ENCODE measurements around the gene LNP1.
"Not testable (repeated sequence)": the region's sequence is repeated elsewhere in the genome, so short reads cannot be mapped to it uniquely, and the experiment has no call there.

Gene LNP1

GRCh38 chr3:100425316-100425715 is 24.0 kb downstream of the LNP1 start:
- intact Hi-C loops (cut with DNase I) = no loop called here
- DNase-seq = no peak

- no peak for DNase-seq
- intact Hi-C loops (cut with DNase I) = no loop called here
Measured at GRCh38 chr3:100426067-100426682, 24.8 kb downstream of the LNP1 start.

DNA sequence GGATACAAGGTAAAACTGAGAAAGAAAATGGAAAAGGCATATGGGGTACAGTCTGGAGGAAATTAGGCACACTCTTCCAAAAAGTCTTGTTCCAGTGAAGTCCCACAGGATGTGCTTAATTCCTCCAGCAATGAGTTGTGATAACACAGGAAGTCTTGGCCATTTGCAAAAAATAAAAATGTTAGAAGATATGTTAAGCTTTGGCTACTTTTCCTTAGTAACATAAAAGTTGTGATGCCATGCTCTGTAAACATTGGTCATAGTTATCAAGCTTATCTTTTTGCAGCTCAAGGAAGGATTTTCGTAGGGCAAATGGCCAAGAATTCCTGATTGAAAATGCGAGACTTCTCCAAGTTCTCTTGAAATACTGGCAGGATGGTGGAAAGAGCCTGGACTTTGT is 26.4 kb downstream of the LNP1 start:
- intact Hi-C loops (cut with DNase I) = no loop called here
- DNase-seq = no peak

DNA sequence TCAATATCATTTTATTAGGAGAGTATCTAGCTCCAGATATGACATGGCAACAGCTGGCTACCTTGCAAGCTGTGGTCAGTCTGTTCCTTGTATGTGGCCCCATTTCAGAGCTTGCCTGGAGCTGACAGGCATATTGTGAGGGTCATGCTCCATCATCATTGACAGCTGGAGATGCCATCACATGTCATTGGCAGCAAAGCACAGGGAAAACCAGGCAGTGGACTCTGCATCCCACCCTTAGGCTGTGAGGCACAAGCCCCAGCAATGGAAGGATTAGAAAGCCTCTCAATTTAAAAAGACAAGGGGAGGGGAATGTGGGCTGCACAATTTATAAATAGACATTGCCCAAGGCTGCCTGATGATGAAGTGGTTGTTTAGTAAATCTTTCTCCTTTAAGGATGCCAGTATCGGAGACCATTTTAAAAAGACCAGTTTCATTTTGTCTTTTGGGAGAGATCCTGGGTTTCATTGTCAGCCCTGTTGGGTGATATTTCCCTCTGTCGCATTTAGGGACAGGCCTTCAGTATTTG is 27.9 kb downstream of the LNP1 start:
- intact Hi-C loops (cut with DNase I) = no loop called here
- no peak for DNase-seq

DNA sequence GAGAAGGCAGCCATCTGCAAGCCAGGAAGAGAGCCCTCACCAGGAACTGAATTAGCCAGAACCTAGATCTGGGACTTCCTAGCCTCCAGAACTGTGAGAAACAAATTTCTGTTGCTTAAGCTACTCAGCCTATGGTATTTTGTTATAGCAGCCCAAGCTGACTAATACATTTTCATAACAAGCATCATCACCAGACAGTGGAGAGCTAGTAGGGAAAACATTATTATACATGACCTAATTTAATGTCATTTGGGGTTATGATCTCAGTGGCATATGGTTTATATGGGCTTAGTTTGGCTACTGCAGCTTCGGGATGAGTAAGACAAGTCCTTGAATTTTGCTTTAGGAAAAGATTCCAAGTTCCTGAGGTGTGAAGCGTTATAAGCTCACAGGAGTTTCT is 35.6 kb downstream of the LNP1 start:
- intact Hi-C loops (cut with DNase I) = no loop called here
- no peak for DNase-seq

GRCh38 chr3:100437721-100438622 is 36.6 kb downstream of the LNP1 start:
- DNase-seq = no peak
- intact Hi-C loops (cut with DNase I) = no loop called here

DNA sequence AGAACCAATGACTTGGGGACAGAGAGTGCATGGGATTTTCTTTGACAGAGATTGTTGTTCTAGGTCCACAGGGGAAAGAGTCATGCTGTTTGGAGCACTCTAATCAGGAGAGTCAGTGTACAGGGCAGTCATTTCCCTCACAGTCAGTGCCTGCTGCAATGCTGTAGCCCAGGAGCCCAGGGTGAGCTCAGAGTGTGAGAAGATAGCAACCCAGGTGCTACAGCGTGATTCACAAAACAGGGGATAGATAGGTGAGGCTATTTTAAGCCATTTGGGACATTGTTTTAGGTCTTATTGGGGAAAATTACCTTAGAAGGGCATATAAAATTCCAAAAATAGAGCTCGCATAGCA is 37.3 kb downstream of the LNP1 start:
- no peak for DNase-seq
- intact Hi-C loops (cut with DNase I) = no loop called here

GRCh38 chr3:100440895-100441294 is 39.6 kb downstream of the LNP1 start:
- no peak for DNase-seq
- intact Hi-C loops (cut with DNase I) = no loop called here

- intact Hi-C loops (cut with DNase I) = no loop called here
- DNase-seq = no peak
Measured at GRCh38 chr3:100443690-100444089, 42.4 kb downstream of the LNP1 start.

- DNase-seq; intact Hi-C loops (cut with DNase I): not testable (repeated sequence)
Measured at GRCh38 chr3:100447067-100447466, 45.7 kb downstream of the LNP1 start.

GRCh38 chr3:100448079-100448478 is 46.7 kb downstream of the LNP1 start:
- intact Hi-C loops (cut with DNase I) = no loop called here
- no peak for DNase-seq

DNA sequence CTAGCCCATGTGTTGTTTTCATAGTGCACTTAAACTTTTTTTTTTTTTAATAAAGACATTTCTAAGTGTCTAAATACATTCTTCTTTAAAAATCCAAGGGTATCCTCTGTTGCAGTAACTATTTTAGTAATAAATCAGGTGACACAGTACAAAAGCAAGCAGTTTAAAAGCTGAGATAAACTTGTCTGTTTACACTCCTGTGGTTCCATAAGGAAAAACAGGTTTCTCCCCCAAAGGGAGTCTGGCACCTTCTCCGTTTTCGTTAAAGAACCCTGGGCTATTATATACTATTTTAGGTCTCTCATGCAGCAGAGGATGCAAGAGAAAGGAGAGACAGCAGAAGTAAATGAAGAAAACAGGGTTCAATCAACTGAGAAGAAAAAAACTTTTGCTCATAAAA is 47.9 kb downstream of the LNP1 start:
- intact Hi-C loops (cut with DNase I) = no loop called here
- no peak for DNase-seq

DNA sequence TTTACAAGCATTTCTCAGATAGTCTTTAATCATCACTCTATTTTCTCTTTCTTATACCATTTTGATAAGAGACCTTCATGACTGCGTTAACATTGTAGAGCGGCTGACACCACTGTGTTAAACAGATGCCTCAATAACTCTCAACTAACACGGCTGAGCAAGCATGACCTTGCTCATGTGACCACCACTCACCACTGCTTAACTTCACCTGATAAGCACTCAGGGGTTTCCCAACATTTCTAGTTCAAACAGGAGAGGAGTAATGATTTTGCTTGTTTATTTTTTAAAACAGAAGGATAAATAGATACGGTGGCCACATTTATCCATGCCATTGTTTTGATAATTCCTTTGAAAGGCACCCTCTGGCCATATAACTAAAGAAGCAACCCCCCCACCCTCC is 53.3 kb downstream of the LNP1 start:
- intact Hi-C loops (cut with DNase I) = no loop called here
- DNase-seq = no peak

DNA sequence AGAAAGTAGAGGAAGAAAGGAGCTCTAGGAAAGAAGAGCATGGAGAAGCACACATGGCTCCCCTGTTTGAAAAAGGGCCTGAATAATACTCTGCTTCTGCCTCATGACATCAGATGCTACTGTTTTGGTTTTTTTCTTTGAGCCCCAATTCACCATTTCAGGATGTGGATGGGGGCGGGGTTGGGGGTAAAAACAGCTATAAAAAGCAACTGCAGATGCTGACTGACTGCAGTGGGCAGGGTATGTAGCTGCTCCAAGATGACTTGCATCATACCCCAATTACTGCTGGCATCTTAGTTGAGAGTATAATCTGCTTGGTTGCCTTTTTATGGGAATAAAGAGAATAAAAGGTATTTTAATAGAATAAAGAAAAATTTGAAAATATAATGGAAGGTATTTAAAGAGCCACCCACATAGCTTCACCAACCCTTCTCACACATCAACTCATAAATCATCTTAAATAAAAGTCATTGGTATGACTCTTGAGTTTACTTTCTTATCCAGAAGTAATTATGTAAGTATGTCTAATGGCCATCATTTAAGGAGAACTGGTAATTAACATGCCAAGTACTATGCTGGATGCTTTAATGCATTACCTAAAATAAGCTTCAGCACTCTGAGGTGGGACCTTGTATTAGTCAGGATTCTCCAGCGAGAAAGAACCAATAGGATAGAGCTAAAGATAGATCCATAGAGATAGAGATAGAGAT is 54.7 kb downstream of the LNP1 start:
- DNase-seq = no peak

DNA sequence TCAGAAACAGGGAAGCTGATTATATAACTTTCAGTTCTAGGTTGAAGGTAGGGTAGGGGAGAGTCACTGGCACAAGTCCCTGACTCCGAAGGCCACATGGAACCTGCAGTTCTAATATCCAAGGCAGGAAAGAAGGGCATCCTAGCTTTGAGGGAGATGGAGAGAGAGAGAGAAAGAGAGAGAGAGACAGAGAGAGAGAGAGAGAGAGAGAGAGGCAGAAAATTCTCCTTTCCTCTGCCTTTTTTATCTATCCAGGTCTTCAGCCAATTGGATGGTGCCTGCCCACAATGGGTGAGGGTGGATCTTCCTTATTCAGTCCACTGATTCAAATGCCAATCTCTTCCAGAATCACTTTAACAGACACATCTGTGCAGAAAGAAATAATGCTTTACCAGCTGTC is 55.4 kb downstream of the LNP1 start:
- no peak for DNase-seq
- intact Hi-C loops (cut with DNase I) = no loop called here

More for the DNA sequence above, 54.7 kb downstream of the LNP1 start:
- intact Hi-C loops (cut with DNase I) = no loop called here

DNA sequence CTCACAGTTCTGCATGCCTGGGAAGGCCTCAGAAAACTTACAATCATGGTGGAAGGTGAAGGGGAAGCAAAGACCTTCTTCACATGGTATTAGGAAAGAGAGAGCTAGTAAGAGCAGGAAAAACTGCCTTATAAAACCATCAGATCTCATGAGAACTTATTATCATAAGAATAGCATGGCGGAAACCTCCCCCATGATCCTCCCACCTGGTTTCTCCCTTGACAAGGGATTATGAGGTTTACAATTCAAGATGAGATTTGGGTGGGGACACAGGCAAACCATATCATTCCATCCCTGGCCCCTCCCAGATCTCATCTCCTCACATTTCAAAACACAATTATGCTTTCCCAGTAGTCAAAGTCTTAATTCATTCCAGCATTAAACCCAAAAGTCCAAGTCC is 56.5 kb downstream of the LNP1 start:
- no peak for DNase-seq
- intact Hi-C loops (cut with DNase I) = no loop called here

GRCh38 chr3:100458814-100459213 is 57.5 kb downstream of the LNP1 start:
- intact Hi-C loops (cut with DNase I) = no loop called here
- DNase-seq = no peak

- intact Hi-C loops (cut with DNase I) = loop anchor here (1.0 kb wide), 1 partner anchor 127 kb away; no protein-coding TSS in a partner anchor
- peak in 2 of 10 donors; percentile 15 to 39 for DNase-seq
Measured at GRCh38 chr3:100463002-100463401, 61.7 kb downstream of the LNP1 start.

GRCh38 chr3:100463646-100464155 is 62.4 kb downstream of the LNP1 start:
- intact Hi-C loops (cut with DNase I) = loop anchor here (1.0 kb wide), 1 partner anchor 127 kb away; no protein-coding TSS in a partner anchor
- no peak for DNase-seq

DNA sequence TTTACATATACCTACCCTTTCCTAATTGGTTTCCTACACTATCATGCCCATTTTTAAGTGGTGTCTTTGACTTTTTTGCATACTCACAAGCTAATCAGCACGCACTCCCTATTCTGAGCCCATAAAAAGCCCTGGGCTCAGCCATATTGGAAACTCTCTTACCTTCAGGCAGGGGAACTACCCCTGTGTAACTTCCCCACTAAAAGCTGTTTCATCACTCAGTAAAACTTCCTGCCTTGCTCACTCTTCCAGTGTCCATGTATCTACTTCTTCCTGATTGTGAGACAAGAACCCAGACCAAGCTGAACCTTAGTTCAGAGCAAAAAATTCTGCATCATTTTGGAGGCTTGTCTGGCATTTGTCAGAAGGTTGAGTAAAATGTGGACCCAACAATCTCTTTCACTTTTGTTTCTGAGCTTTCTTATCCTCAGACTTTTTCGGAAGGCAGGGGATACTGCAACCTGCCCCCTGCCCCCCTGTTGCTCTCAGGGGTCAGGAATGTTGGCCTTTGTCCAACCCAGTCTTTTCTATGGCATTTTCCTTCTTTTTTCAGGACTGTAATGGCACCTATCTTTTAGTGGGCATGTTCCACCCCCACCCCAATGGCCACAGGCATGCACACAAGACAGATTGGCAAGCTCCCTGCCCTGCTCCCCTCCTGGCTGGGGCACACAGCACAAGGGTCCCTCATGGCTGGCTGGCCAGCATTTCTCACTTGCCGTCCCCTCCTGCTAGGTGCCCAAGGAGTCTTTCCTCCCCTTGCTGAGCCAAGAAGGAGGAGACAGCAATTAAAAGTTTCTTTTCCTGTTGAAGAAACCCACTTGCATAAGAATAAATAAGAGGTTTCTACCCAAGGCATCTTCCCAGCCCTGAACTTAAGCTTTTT is 64.8 kb downstream of the LNP1 start:
- peak in 1 of 10 donors; percentile 39 for DNase-seq
- intact Hi-C loops (cut with DNase I) = no loop called here
